Activated CD8-positive, alpha-beta memory T cell treated with anti-CD3 and anti-CD28 coated beads for 48 hours (primary cell): Measurements from ENCODE around the gene ETV7.

ENCODE experiments used
- DNase-seq, 3 experiments: peaks; one replicate each; pipeline ENCODE4 v3.0.0-alpha.2; 2020; ENCODE audit warnings: low read depth in 2 of 3, low spot score in 2 of 3

Gene ETV7

GRCh38 chr6:36384095-36384494, 3.4 kb downstream of the ETV7 start:
- DNase-seq = no peak

- DNase-seq = no peak
Observed at GRCh38 chr6:36383606-36384005, 3.9 kb downstream of the ETV7 start.

- DNase-seq = no peak
Observed at GRCh38 chr6:36382976-36383375, 4.5 kb downstream of the ETV7 start.

- DNase-seq = no peak
Observed at GRCh38 chr6:36381502-36382389, 5.7 kb downstream of the ETV7 start.

GRCh38 chr6:36380166-36380565, 7.3 kb downstream of the ETV7 start:
- no peak for DNase-seq

GRCh38 chr6:36378936-36379335, 8.5 kb downstream of the ETV7 start:
- no peak for DNase-seq

GRCh38 chr6:36378243-36378920, 9.1 kb downstream of the ETV7 start:
- no peak for DNase-seq

GRCh38 chr6:36377594-36377993, 9.9 kb downstream of the ETV7 start:
- no peak for DNase-seq

GRCh38 chr6:36376742-36377141, 10.7 kb downstream of the ETV7 start:
- no peak for DNase-seq

GRCh38 chr6:36376183-36376582, 11.3 kb downstream of the ETV7 start:
- DNase-seq = no peak

- DNase-seq = no peak
Observed at GRCh38 chr6:36375644-36376155, 11.8 kb downstream of the ETV7 start.

GRCh38 chr6:36374972-36375371, 12.5 kb downstream of the ETV7 start:
- DNase-seq = no peak

- no peak for DNase-seq
Observed at GRCh38 chr6:36374194-36374593, 13.3 kb downstream of the ETV7 start.

GRCh38 chr6:36373368-36374019, 14.0 kb downstream of the ETV7 start:
- DNase-seq = no peak

GRCh38 chr6:36372088-36372487, 15.4 kb downstream of the ETV7 start:
- DNase-seq = no peak

- no peak for DNase-seq
Observed at GRCh38 chr6:36371211-36371610, 16.3 kb downstream of the ETV7 start.

- no peak for DNase-seq
Observed at GRCh38 chr6:36370638-36371037, 16.8 kb downstream of the ETV7 start.

GRCh38 chr6:36368921-36369865, 18.3 kb downstream of the ETV7 start:
- no peak for DNase-seq

- no peak for DNase-seq
Observed at GRCh38 chr6:36368421-36368820, 19.0 kb downstream of the ETV7 start.

- DNase-seq = no peak
Observed at GRCh38 chr6:36367743-36368142, 19.7 kb downstream of the ETV7 start.
